GM12872 (cell line): Measurements from ENCODE around the gene TOMM6.

ENCODE experiments used
- TF ChIP-seq, protein P1 (sequence below): IDR thresholded peaks from 3 replicates; pipeline ENCODE4 v1.5.1; 2011; ENCODE audit warnings: low read depth, mild to moderate bottlenecking, low read length, moderate library complexity; ENCODE audit not compliant: insufficient read depth

The TOMM6 gene

DNA sequence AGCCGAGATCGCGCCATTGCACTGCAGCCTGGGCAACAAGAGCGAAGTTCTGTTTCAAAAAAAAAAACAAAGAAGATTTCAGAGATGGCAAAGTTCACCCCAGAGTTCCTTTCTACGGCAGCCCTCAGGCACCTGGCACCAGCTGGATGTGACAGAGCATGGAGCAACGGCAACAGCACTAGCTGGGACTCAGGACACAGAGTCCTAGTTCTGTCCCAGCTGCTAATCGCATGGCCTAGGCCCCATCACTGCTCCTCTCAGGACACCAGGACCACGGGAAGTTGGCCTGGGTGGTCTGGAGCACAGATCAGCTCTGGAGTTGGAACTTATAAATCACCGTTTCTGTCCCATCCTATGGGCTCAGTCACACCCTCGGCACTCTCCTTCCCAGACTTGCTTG lies 41.4 kb upstream of the TOMM6 start:
- TF ChIP-seq, protein P1, sequence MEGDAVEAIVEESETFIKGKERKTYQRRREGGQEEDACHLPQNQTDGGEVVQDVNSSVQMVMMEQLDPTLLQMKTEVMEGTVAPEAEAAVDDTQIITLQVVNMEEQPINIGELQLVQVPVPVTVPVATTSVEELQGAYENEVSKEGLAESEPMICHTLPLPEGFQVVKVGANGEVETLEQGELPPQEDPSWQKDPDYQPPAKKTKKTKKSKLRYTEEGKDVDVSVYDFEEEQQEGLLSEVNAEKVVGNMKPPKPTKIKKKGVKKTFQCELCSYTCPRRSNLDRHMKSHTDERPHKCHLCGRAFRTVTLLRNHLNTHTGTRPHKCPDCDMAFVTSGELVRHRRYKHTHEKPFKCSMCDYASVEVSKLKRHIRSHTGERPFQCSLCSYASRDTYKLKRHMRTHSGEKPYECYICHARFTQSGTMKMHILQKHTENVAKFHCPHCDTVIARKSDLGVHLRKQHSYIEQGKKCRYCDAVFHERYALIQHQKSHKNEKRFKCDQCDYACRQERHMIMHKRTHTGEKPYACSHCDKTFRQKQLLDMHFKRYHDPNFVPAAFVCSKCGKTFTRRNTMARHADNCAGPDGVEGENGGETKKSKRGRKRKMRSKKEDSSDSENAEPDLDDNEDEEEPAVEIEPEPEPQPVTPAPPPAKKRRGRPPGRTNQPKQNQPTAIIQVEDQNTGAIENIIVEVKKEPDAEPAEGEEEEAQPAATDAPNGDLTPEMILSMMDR: no peak

DNA sequence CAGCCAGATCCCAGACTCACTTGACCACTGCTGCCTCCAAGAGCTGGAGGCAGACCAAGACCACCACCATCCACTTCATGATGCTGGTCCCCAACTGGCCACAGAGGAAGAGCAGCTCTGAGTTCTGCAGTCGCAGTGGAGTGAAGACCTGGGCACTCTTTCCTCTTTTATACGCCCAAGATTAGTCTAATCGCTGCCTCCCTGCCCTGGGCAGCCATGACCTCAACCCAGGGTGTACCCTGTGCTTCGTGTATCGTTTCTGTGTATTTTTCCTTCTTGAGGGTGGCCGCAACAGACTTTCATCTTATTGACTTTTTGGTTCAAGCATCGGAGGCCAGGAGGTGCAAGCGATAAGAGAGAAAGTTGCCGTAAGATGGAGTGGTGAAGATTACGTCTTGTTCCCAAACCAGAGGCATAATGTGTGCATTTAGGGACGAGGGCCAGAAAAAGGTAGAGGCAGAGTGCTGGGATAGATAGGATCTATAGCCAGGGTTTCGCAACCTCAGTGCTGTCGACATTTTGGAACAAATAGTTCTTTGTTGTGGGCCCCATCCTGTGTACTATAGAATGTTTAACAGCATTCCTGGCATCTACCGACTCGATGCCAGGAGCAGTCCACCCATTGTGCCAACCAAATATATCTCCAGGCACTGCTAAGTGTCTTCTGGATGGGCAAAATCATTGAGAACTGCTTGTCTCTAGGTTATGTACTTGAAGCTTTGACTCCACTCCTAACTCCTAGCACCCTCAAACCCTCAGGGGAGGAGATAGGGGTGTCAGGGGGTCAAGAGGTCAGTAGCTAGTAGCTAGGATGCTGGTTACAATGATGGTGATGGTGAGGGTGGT lies 40.0 kb upstream of the TOMM6 start, which contains the start of gene PGC:
Gene PGC, minus strand, starts transcription at position 142 of the 846 bp plus-strand sequence. Its CDS starts 63 bp downstream, at position 79.
- TF ChIP-seq, protein P1: no peak

DNA sequence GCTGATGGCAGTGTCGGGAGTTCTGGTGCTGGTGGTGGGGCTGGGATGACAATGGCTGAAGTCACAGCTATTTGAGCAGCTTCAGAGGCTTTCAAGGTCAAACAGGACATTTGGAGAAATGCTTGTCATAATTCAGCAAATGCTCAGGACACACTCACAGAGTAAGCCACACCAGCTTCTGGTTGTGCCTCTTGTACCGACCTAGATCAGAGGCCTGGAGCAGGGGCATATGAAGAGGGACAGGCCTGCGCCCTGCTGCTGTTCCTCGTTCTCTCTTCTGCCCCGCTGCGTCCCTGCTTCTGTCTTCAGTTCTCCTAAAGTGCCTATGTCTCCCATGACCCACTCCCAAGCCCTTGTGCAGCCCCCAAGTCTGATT lies 39.4 kb upstream of the TOMM6 start:
- TF ChIP-seq, protein P1: no peak

DNA sequence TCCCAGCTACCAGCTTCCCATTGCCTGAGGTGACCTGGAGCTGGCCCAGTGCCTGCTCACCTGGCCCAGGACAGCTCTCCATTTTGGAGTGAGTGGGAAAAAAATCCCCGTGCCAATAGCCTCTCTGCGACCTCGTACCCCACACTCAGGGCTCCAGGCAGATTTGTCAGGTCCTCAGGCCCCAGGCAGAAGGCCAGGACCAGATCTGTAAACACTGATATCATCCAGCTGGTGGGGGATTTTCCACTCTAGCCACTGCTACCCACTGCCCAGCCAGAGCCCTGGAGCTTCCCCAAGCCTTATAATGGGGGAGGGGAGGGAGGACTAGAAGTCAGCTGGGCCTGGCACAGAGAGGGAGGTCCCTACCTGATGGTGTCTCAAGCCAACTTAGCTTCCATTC lies 39.0 kb upstream of the TOMM6 start:
- TF ChIP-seq, protein P1: no peak

DNA sequence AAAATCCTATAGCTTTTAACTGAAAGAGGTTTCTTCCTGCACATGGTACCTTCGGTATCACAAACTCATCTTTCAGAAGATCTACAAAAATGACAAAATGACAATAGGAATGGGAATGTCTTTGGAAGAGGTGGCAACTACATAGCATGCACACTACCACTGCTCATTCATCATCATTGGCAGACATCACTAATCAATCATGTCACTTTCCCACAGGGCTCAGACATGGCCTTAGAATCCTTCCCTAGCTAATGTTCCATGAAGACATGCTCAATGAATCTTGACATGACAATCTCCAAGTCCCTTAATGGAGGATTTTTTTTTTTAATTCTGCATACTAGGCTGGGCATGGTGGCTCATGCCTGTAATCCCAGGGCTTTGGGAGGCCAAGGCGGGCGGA lies 37.1 kb upstream of the TOMM6 start:
- TF ChIP-seq, protein P1: no peak

DNA sequence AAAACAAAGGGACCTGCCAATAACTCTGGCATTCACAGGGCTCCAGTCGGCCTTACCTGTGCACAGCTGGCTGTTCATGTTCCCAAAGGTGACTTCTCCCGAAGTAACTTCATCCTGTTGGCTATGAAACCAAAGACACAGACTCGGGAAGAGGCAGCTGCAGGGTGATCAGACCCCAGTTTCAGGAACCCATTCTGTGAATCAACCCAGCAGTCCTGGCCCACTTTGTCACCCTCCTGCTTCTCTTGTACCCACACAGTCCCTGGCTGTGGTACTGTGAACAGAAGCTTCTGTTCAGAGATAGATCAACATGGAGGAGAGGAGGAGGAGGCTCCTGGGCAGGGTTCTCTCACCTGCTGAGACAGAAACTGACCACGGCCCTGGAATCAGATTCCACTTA lies 31.6 kb upstream of the TOMM6 start:
- TF ChIP-seq, protein P1: no peak

DNA sequence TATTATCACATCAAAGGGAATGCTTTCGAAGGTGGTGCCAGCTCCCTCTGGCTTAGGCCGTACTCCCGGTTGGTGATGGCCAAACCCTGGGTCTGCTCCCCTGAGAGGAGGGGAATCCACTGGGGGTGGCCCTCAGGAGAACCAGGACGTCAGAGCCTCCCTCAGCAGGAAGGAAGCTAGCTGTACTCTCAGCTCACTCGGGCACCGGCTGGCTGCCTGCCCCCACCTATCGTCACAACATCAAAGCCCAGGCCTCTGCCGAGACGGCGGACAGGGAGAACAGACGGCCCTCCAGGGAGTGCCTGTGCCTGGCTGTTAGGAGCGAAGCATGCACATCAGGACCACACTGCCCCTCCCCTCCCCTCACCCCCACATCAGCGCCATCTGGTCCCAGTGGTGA lies 31.1 kb upstream of the TOMM6 start:
- TF ChIP-seq, protein P1: no peak
